HepG2 (cell line): ENCODE data around the gene TCF12.

Experiments used
- CTCF ChIP-seq: sonication (generic); formaldehyde crosslinking; IDR thresholded peaks from 2 replicates; pipeline ENCODE4 v1.5.0; 2020; ENCODE audit warnings: mild to moderate bottlenecking, missing genetic modification reagents, moderate library complexity
- HDAC2 ChIP-seq: sonication (generic); formaldehyde crosslinking; IDR thresholded peaks from 2 replicates; pipeline ENCODE4 v1.4.0; 2020; ENCODE audit warnings: missing genetic modification reagents
- MYNN ChIP-seq: sonication (generic); formaldehyde crosslinking; IDR thresholded peaks from 2 replicates; pipeline ENCODE4 v1.4.0; 2020; ENCODE audit warnings: mild to moderate bottlenecking, low read depth, missing genetic modification reagents
- RAD51 ChIP-seq: fragments of 450-650 bp; IDR thresholded peaks from 2 replicates; pipeline ENCODE4 v1.6.1; 2016; ENCODE audit warnings: borderline replicate concordance
- RFX5 ChIP-seq: IDR thresholded peaks from 2 replicates; pipeline ENCODE4 v1.6.1; 2011; ENCODE audit warnings: low read depth, low read length, improper control_type of control experiment
- ZNF343 ChIP-seq: sonication (generic); formaldehyde crosslinking; IDR thresholded peaks from 2 replicates; pipeline ENCODE4 v1.4.0; 2020; ENCODE audit warnings: mild to moderate bottlenecking, missing genetic modification reagents

GRCh38 chr15:57030011-57030410 is 111.6 kb downstream of the TCF12 start:
- TF ChIP-seq RAD51 (no peak), MYNN (CRISPR knock-in tag) (no peak), ZNF343 (CRISPR knock-in tag) (no peak), HDAC2 (CRISPR knock-in tag) (no peak), RFX5 (no peak), CTCF (CRISPR knock-in tag) (no peak)
